GM21576 (cell line): ENCODE measurements around the gene MYBPH.

Experiments used
- ATAC-seq: cut with Tn5 transposase; IDR thresholded peaks from one replicate; pipeline ENCODE4 v1.9.1; 2021; ENCODE audit warnings: mild to moderate bottlenecking, moderate library complexity; ENCODE audit not compliant: unreplicated experiment

Gene MYBPH, protein sequence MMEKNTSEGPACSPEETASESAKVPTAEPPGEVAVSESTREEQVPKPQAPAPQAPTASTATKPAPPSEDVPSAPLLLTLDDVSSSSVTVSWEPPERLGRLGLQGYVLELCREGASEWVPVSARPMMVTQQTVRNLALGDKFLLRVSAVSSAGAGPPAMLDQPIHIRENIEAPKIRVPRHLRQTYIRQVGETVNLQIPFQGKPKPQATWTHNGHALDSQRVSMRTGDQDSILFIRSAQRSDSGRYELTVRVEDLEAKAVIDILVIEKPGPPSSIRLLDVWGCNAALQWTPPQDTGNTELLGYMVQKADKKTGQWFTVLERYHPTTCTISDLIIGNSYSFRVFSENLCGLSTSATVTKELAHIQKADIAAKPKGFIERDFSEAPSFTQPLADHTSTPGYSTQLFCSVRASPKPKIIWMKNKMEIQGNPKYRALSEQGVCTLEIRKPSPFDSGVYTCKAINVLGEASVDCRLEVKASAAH

DNA sequence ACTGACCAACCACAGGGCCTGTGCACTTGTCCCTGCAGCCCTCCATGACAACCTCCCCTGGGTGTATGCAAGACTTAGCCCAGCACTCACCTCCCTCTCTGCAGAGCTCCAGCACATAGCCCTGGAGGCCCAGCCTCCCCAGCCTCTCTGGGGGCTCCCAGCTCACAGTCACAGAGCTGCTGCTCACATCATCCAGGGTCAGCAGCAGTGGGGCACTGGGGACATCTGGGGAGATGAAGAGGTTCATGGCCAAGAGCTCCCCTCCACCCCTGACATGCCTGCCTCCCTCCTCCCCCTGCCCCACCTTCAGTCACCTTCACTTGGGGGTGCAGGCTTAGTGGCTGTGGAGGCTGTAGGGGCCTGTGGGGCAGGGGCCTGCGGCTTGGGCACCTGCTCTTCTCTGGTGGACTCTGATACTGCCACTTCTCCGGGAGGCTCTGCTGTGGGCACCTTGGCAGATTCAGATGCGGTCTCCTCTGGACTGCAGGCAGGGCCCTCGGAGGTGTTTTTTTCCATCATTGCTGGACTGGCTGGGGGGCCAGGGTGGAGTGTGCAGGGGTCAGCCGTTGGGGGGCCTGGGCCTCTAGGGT is at the start of gene MYBPH:
Gene MYBPH (minus strand): TSS at position 590 of the 590 bp plus-strand sequence. CDS start 71 bp downstream, at position 519.
- ATAC-seq, result no peak

DNA sequence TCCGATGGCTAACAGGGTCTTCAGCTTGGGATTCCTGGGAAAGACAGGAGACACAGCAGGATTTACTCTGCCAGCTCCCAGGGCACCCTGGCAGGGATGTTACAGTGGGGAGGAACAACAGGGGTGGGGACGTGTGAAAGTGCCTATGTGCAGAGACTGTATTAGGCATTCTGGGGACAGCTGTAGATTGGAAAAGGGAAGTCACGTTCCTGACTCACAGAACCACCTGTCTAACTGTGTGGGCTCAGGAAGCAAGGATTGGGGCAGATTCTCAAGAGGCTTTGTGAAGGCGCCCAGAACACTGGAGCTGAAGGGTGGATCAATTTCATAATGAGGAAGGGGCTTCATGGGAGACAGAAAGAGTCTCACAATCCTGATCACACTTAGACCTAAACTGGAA is 49.4 kb upstream of the MYBPH start:
- no peak for ATAC-seq

DNA sequence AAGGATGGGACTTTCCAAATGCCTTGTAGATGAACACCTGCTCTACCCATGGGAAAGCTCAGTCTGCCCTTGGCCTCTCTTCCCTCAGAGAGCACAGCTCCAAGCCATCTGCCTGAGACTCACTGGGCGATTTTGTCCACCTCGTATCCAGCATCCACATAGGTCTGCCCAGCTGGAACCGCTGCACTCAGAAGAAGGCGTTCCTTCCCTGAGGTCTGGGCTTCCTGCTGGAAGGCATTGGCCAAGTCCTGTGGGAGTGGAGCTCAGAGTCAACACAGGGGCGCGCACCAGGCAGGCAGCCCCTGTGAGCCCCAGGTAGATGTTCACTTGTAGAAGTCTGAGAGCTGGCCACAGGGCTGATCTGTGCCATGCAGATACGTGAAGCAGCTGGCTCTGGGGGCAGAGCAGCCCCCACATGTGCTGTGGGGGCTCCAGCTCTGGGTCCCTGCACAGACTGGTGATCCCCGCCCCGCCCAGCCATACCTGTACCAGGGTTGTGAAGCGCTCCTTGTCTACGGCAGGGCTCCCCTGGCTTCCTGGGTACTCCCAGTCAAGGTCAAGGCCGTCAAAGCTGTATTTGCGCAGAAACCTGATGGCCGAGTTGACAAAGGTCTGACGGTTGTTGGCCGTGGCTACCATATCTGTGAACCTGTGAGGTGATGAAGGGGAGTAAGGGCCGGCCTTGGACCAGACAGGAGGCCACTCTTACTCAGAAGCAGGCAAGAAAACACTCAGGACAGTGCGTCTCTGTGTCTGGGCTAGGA is 47.6 kb upstream of the MYBPH start:
- ATAC-seq, result no peak

DNA sequence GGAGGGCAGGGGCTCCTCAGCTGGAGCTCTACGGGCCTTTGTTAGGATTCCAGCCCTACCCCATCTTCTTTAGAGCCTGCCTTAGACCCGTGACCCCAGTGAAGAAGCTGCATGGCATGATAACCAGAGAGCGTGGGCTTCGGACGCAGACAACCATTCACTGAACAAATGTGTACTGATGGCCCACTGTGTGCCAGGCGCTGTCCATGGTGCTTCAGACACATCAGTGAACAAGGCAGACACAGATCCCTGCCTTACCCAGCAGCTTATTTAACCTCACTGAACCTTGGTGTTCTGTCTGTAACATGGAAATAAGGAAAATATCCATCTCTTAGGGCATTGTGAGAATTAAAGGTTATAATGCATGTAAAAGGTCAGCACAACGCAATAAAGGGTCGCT is 44.3 kb upstream of the MYBPH start:
- ATAC-seq, result no peak

DNA sequence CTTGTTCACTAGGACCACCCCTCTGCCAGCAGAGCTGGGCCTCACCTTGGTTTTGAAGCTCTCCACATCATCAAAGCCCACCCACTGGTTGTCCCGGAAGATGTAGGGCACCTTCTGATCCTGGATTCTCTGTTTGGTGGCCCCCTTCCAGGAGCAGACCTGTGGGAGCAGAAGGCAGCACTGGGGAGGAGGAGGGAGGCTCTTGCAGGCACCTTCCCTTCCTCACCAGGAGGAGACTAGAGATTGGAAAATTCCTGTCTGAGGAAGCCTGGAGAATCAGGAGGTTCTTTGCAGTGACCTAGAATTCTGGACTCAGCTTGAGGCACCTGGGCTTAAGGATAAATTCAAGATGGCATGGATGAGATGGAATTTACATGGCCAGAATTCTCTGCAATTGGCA is 43.5 kb upstream of the MYBPH start:
- ATAC-seq, result no peak

DNA sequence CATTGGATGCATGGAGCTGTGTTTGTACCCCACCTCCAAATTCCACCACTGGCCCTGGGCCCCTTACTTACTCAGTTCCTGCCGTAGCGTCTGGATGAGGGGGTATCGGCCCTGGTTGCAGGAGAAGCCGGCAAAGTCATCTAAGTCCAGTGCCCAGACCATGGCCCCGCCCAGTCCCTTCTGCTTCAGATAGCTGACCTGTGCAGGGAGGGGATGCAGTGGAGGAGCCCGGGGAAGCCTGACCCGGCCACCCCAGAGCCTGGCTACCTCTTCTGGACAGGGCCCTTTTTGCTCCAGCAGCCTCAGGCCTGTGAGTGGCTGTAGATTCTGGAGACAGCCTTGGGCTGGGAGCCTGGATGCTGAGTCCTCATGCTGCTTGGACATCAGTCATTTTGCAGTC is 42.0 kb upstream of the MYBPH start:
- no peak for ATAC-seq

DNA sequence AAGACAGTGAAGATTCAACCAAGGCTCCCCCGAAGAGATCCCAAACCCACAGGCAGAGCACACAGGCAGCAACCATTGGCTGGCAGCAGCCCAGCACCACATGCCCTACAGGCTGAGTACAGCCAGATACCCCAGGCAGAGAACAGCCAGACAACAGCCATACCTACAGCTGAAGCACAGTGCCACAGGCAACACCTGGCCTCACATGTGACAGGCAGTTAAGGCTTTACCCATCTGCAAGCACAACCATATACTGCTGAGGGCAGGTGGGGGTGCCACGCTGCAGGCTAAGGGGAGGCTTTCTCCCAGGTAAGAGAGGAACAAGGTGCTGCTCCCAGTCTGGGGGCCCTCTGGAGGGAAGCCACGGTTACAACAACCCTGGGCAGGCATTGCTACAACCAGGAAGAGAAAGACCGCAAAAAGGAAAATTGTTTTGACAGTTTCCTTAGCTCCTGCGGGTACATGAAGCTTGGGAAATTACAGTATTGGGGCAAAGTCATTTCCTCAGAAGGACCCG is 41.6 kb upstream of the MYBPH start:
- ATAC-seq, result no peak

DNA sequence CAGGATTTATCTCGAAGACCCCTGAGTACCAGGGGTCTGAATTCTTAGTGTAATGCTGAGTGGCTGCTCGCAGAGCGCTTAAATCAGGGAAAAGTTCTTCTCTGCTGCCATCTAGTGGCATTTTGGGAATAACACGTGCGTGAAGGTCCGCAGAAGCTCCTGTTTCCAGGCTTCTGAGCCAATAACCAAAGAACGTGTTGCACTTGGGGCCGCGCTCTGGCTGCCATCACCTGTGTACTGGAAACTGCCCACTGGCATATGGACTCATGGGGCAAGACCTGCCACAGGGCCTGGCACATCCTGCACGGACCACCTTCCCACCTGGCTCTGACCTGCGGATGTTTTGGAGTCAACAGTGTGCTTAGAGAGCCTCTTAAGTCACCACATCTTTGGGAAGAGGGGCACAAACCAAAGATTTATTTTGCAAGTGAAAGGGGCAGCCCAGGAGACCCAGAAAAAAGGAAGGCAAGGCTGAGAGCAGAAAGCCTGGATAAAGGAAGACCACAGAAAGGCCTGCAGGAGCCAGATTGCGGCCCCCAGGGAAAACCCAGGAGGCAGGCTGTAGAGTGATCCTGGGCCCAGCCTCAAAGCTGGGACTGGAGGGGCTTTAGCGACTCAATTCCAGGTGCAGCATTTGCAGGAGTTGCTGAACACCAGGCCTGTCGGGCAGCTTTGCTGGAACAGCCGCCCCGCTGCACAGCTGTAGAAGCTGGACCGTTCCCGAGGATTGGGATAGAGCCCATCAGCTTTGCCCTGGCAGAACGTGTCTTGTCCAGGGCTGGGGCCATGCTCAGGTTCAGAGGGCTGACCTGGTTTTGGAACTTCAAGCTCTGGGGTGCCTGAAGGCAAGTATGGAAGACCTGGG is 40.9 kb upstream of the MYBPH start:
- no peak for ATAC-seq

DNA sequence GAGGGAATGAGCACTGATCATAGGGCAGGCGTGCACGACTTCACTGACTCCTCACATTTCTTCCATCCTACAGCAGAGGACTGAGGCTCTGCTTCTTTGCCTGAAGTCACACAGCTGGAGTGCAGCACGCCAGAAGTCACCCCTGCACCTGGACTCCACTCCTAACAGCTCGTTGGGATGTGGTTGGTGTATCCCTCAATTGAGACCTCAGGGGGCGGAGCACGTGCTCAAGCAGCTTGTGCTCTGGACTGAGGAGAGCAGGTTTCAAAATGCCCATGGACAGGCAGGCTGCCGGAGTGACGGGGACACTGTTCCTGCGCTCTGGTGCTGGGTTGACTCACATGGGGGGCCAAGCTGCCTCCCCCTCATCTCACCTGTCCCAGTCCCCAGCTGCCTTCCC is 39.9 kb upstream of the MYBPH start:
- ATAC-seq, result no peak

DNA sequence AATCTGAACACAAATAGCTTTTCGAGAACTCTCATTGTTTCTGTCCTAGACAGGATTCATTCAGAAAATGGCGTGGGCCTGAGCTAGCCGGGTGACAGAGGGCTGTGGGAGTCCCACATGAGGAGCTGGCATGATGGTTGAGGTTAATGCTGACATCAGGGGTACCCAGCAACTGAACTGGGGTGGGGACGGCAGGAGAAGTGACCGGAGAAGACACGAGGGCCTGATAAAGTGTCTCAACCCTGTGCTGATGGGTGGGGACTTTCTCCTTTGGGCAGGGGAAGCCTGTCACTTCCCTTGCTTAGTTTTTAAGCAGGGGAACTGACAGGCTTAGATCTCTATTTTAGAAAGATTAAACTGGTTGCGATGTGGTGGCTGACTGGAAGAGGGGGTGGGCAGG is 39.2 kb upstream of the MYBPH start:
- ATAC-seq, result no peak

DNA sequence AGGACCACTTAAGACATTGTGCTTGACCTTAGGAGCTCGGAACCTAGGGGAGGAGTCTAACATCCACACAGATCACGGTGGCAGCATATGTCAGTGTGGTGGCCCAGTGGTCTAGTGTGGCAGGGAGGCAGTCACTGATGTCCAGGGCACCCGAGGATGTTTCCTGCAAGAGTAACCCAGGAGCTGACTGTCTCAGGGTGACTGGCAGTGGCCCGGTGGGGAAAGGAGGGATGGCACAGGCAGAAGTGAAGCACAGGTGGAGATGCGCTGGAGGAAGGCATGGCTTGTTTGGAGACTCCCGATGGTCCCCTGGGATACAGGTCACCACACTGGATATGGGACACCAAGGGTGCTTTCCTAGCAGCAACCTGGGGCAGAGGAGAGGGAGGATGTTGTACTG is 37.5 kb upstream of the MYBPH start:
- no peak for ATAC-seq

DNA sequence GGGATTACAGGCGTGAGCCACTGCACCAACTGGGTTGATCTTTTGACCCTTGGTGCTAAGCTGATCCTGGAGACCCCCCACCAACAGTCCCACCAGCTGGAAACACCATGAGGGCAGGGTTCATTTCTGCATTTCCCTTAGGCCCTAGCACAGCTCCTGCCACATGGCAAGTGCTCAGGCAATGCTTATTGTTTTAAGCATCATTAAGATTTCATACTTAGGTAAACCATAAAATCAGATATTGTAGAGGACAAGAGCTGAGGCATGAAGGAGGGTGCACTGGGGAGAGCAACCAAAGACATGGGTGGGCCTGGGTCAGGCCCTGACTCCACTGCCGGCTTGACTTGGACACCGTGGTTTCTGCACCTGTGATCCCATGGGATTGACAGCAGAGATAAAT is 36.2 kb upstream of the MYBPH start:
- no peak for ATAC-seq

DNA sequence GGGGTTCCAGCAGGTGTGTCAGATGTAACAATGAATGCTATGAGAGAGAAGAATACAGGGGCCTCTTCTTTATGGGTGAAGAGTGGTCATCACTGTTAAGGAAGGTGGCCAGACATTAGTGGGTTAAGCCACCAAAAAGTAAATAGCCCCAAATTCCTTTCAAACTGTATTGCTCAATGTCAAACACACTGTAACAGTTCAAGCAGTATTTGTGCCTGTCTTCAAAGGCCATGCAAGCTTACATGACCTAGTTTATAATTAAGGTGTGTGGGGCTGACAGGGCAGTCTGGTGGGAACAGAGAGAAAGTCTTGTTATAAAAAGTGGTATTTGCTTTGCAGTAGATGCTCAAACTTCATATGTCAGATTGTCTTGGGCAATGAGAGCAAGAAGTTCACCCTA is 35.4 kb upstream of the MYBPH start:
- no peak for ATAC-seq

DNA sequence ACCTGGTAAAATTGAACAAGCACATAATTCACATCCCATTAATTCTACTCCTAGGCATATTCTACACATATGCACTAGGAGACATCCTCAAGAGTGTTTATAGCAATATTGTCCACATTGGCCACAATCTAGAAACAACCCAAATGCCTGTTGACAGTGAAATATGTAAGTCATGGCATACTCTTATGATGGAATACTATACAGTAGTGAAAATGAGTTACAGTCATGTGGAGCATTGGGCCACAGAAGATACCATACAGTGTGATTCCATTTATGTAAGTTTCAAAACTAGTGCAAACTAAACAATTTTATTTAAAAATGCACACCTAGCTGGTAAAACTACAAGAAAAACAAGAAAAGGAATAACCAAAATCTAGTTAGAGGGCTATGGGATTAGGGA is 34.7 kb upstream of the MYBPH start:
- no peak for ATAC-seq

DNA sequence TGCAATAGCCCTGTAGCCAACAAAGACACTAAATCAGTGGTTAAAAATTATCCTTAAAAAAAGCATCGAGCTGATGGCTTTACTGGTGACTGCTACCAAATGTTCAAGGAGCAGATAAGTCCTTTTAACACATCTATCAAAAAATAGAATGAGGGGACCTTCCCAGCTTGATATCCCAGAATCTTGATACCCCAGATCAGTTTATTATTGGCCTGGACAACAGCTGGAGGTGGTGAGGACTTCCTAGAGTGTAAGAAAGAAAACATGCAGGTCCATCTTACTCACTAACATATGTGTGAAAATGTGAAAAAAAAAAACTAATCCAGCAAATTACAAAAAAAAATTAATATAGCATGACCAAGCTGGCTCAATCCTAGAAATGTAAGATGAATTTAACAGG is 32.6 kb upstream of the MYBPH start:
- ATAC-seq, result no peak

DNA sequence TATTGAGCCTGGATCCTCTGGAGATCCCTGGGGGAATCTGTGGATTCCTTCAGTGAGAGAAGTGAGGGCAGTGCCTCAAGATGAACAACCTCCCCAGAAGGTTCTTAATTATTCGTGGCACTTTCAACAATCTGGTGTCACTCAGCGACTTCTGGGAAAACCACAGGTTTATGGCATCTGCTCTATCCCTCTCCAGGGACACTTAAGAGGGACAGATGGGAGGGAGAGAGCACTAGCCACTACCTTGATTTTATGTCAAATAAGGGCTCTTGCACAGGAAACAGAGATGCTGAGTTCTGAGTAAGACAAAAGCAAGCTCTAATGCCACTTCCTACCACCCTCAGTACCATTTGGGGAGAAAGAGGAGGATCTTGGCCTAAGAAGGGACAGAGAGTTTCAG is 32.1 kb upstream of the MYBPH start:
- ATAC-seq, result no peak

DNA sequence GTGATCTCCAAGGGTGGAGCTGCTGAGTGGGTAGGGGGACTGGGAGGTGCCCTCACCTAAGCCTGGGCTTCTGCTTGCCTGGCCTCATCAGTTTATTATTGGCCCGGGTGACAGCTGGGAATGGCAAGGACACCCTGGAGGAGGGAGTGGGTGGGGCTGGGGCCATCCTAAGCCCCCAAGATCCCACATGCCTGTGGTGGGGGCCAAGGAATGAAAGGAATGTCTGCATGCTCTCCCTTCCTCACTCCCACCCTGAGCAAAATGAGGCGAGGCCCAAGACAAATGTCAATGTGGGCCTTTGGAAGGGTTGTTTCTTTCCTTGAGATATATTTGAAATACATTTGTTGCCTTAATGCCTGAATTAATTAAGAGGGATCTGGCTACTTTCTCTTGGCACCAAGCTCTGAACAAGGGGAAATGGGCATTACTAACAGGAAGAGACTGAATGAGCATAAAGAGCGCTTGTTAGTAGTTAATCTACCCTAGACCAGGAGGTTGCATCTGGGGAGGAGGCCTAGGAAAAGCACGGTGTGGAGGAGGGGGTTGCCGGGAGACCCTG is 30.6 kb upstream of the MYBPH start:
- no peak for ATAC-seq

DNA sequence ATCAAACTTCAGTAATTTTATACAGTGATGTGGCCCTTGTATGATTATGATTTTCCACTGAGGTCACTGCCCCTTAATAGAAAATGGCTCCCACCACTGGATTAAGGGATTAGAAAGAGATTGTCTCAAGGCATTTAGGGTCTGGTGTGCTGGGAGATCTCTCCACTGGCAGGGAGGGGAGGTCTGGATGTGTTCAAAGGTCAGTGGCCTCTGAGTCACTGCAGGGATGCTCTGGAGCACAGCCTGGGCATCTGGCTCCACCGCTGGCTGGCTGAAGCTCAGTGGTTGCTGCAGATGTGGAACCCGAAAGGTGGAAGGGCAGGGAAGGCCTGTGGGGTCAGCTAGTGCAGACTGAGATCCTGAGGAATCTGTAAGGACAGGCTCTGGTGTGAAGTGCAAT is 29.1 kb upstream of the MYBPH start:
- ATAC-seq, result no peak

DNA sequence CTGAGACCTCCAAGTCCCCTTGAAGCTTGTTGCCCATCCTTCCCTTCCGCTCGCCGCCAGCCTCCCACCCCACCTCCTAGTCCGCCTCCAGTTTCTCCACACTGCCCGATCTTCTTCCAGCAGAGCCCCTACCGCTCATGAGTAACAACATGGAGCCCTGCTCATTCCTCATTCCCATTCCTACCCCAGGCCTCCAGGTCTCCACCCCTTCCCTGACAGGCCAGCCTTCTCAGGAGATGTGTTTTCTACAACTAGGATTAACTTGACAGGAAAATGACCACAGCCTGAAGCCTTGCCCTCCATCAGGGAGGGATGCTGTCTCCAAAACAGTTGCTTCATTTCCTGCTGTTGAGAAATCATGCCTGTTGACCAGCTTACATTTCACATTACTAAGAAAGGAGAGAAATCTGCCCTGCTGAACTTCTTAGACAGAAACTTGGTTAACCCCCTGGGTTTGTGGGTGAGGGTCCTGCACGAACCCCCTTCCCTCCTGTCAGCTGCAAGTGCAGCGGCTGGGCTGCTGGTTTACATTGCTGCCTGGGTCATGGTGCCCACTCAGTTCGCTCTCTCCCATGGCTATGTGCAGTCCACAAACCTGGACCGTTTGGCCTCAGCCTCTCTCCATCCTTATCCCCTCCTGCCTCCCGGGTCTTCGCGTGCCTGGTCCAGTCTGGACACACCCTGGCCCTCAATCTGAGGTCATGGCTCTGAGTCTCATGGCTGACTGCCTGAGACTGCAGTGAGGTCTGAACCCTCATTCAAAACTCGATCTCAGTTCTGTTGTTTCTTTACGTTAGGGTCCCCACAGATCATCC is 27.0 kb upstream of the MYBPH start:
- ATAC-seq, result no peak
